NAMALWA (cell line): ENCODE measurements around the gene SNX24.

Experiments
- DNase-seq: peaks from one replicate; pipeline ENCODE4 v3.0.0-alpha.2; 2015; ENCODE audit warnings: low spot score

SNX24 gene

DNA sequence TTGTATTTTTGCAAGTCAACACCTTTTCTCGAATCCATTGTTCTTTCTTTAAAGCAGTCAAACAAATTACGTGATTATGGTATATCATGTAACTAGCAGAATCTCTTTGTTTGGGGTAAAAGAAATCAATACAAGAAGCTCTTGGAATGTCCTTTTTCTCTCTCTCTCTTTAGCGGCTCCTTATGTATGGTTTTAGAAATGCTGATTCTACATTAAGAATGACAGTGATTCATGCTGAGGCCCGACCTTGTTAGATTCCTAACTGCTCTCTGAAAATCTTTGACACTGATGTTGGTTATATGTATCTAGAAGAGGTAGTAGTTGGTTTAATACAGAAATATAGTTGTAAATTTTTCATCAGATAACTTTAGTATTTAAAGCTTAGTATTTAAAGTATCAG lies 76.4 kb downstream of the SNX24 start:
- DNase-seq, result no peak

DNA sequence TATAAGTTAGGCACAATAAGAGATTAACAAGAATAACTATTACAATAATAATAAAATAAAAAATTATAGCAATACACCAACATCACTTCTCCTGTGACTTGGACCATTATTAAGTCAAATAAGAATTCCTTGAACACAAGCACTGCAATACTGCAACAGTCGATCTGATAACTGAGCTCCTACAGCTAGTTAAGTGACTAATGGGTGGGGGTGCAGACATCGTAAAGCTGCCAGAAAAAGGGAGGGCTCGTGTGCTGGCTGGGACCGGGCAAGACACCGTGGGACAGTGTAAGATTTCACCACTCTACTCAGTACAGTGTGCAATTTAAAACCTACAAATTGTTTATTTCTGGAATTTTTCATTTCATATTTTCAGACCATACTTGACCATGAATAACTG lies 78.8 kb downstream of the SNX24 start:
- DNase-seq, result no peak

DNA sequence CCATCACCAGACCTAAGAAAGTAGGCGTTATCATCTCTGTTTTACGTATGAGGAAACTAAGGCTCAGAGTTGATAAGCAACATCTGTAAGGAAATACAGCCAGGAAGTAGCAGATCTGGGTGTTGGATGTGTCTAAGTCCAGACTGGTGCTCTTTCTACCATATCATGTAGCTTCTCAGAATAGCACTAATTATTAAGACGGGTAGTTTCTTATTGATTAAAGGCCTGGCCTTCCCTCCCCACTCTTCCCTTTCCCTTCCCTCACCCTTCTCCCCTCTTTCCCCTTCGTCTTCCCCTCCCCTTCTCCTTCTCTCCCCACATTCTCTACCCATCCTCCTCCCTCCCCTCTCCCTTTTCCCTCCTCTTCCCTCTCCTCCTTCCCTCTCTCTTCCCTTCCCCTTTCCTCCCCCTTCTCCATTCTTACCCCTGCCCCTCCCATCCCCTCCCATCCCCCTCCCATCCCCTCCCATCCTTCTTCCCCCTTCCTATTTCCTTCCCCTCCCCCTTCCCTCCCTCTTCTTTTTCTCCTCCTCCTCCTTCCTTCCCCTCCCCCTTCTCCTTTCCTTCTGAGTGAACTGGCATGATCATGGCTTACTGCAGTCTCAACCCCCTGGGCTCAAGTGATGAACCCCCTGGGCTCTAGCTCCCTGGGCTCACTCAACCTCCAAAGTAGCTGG lies 79.4 kb downstream of the SNX24 start:
- DNase-seq, result no peak

DNA sequence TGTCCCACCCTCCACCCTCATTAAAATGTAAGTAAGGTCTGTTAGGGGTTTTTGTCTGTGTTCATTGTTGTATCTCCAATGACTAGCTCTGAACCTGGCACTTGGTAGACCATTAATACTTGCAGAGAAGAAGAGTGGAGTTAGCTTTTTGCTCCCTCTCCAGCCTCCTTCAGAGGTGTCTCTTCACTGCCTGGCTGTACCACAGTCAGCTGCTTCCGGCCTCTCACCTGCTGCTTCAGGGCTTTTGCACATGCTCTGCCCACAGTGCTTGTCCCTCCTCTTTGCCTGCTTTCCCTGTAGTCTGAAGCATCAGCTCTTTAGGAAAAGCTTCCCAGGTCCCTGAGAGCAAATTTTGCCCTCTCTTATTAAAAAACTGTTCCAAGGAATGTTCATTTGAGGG lies 83.6 kb downstream of the SNX24 start:
- DNase-seq, result no peak

DNA sequence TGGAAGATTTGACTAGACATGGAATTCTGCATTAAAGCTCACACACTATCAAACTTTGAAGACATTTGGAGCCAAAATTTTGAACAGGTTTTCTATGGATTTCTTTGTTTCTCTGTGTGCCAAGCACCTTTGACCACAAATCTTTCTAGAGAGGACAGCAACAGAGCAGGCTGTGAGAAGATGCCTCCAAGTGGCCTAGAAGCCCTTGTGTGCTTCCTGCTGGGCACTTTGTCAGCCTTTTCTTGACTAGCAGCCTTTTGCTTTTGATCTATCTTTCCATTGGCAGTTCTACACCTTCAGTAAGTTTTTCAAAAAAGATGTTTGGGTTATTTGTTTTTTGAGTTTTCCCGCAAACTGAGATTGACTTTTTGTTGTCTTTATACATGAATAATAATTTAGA lies 84.6 kb downstream of the SNX24 start:
- no peak for DNase-seq

DNA sequence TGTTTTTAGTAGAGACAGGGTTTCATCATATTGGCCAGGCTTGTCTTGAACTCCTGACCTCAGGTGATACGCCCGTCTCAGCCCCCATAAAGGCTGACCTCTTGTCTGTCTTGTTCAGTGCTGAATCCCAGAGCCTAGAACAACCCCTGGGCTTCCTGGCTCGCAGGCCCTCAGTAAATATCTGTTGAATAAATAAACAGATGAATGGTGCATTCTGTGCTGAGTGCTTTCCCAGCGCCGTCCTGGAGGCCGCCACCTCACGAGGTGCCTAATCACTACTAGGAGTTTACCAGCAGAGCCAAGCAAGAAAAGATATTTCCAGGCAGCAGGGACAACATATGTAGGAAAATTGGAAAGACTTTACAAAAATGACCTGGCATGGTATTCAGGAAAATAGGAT lies 88.5 kb downstream of the SNX24 start:
- DNase-seq, result no peak

DNA sequence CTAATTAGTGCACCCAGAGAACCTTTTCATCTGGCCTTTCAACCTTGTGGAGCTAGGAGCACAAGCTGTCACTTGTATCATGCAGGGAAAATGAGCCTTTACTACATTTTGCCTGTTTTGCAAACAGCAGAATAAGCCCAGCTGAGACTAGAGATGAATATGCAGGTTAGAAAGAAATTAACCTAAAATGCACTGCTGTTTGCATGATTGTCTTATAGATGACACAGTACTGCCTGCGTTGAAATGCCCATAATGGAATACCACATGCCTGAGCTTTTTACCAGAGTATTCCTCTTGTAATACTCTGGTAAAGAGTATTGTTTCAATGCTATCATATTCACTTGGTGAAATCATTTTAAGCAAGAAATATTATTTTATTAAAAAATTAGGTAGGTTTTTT lies 90.7 kb downstream of the SNX24 start:
- DNase-seq, result no peak

DNA sequence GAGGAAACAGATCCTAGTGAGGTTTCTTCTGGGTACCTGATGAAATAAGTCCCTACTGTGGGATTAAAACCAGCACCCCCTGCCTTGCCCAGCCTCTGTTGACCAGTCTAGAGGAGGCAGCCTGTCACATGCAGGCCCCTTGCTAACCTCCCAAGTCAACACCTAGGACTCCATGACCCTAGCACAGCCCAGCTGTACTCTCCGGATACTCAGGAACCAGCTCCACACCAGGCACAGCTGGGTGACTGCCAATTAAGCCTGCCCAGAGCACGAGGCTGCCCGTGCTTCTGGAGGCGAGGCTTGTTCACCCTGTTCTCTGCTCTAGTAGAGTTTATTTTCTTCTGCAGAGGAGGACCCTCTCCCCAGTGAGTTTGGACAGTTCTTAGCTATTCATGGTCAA lies 92.5 kb downstream of the SNX24 start:
- DNase-seq, result no peak

DNA sequence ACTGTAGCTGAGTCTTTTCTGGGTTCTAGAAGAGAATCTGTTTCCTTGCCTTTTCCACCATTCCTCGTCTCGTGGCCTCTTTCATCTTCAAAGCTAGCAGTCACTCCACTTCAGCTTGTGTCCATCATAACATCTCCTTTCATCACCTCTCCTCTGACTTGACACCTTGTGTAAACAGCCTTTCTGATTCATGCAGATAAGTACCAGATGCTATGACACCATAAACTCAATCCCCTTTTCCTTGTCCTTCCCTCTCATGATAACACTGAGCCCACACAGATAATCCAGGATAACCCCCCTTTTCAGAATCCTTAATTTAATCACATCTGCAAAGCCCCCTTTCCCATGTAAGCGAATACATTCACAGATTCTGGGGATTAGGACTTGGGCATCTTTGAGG lies 95.5 kb downstream of the SNX24 start:
- no peak for DNase-seq

DNA sequence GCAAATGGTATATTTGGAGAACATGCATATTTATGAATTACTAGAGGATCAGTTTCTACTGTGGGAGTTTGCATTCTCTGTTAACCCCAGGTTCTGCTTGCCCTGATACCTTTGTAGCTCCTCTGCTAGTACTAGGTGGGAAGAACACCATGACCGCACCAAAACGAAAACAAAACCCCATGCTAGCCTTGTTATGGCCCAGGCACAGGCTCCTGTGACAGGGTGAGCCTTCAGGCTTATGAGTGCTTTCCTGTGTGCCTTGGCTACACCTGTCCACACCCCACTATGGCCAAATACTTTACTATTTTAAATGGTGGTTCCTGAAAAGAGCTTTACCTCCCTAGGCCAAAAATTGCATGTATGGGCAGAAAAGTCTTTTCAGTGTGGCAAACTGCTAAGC lies 96.3 kb downstream of the SNX24 start:
- DNase-seq, result no peak

DNA sequence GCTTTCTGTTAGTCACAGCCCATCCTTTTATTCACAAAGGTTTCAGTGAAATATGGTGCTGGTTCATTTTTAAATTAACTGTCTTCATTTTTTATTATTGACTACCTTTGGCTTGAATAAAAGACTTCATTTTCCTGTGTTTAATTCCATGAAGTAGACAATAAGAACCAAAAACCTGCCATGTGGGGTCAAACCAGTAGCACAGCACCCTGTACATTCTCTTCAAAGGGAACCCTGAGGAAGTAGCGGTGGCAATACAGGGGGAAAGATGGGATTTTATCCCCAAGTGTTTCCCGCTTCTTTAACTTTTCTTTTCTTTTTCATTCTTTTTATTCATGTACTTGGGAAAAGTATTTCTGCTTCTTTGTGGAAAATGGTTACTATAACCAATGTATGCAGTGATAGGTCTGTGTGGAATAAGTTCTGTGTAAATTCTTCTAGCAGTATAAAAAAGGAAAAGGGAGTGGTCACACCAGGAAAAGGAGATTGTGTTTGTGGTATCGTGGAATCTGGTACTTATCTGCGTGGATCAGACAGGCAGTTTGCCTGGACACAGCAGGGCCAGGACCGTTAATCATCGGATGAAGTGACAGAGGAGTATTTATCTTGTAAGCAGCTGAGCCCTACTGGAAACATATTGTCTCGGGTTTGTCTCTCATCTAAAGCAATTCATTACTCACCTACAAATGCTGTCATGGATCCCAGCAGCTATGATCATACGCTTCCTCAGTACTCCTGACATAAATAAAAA lies 96.9 kb downstream of the SNX24 start:
- DNase-seq, result no peak

DNA sequence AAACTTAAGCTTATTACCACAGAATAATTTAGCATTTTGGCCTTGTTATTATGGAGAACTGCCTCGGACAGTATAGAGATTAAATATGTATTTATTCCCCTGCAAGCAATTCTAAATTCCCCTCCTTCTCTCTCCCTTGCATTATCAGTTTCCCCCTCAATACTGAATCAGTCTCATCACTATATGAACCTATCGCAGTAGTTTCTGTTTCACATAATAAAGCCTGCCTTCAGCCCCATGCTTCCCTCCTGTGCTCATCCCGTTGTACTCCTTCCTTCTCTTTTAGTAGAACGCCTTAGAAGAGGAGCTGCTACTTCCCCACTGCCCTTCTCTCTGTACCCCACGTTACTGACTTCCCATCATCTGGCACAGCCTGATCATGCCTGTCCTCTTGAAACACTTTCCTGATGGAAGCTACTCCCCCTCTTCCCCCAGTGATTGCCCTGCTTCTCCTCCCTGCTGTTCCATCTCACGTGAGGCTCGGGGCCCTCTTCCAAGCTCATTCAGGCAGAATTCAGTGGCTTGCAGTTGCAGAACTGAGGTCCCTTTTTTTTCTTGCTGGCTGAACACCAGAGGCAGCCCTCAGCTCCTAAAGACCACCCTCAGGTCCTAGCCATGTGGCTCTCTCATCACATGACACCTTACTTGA lies 97.8 kb downstream of the SNX24 start:
- DNase-seq, result no peak

DNA sequence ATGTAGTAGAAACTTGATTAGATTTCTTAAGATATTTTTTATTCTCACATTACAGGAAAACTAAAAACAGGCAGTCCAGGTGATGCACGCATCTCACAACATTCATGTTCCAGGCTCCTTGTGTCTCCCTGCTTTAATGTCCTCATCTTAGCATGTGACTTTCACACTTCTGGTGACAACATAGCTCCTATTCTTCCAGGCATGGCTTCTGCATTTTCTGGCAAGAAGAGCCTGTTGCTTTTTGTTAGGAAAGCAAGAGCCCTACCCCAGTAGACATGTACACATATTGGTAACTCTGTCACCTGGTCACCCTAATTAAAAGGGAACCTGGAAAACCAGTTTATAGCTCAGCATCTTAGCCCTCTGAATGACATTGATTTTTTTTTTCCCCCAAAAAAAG lies 98.6 kb downstream of the SNX24 start:
- DNase-seq, result no peak

DNA sequence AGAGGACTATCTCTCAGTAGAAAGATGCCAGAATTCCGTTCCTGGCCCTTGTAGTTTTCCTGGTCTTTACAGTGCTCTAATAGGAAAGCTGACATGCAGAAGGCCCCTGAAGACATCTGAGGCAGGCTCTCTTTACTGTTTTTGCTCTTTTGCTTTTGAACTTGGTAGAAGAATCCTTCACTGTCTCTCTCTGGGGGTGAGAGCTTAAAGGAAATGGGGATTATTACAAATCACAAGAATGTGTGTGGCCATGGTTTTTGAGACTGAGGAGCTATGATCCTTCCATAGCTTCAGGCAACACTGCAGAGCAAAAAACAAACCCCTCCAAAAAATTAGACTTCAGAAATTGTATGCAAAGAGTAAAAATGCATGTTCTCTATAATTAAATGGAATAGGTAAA lies 102.0 kb downstream of the SNX24 start:
- no peak for DNase-seq

DNA sequence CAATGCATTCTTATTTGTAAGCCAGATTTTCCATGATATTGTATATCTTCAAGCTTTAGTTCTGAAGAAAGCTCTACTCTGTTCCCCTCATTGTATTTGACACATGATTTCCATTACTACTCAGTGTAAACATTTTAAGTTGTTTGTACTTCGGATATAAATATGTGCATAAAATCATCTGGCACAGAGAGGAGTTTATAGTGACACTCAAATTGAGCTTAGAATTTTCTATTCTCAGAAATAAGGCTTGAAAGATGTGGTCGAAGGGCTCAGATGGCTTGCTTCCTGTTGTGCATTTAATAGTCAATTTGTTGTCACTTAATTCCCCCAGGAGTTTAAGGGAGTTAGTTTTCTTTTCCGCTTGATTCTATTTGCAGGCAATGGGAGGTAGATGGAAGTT lies 102.4 kb downstream of the SNX24 start:
- DNase-seq, result no peak

DNA sequence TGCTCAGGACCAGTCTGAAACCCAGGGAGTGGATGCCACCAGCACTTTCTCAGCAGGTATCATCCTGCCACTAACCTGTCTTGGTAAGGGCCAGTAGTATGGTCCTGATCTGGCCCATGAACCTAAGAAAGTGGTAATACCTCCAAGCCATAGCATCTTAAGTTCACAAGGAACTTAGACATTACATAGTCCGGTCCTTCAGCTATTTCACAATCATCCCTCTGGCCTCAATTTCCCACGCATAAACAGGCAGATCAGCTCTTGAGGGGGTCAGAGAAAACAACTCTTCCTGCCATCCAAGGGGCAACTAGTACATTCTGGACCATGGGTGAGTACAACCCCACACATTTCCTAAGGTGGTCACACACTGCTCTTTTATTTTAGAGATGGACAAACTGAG lies 102.9 kb downstream of the SNX24 start:
- DNase-seq, result no peak

DNA sequence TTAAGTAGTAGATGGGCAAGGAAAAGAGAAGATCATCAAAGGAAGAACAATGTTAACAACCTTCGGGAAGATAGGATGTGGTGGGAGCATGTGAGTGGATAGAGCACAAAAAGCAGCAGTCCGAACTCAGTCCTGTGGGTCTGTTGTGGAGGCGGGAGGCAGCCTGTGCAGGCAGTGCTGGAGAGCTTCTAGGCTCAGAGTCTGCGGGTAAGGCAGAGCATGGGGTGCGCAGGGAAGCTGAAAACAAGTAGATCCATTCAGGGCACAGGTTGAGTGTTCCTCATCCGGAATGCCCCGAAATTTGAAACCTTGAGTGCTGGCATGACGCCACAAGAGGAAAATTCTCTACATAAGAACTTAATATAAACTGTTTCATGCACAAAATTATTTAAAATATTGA lies 106.2 kb downstream of the SNX24 start:
- DNase-seq, result no peak

DNA sequence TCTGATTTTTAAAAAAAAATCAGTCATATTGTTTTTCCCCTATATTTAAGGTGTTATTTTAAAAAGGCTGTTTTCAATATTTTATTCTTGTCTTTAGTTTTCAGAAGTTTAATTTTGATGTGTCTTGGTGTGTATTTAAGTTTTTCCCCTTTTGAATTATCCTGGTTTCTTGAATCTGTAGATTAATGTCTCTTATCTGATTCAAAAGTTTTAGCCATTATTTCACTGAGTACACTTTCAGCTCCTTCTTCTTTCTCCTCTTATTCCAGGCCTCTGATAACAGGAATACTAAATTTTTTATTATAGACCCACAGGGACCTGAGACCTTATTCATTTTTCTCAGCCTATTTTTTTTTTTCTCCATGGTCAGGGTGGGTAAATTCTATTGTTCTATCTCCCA lies 109.3 kb downstream of the SNX24 start:
- no peak for DNase-seq

DNA sequence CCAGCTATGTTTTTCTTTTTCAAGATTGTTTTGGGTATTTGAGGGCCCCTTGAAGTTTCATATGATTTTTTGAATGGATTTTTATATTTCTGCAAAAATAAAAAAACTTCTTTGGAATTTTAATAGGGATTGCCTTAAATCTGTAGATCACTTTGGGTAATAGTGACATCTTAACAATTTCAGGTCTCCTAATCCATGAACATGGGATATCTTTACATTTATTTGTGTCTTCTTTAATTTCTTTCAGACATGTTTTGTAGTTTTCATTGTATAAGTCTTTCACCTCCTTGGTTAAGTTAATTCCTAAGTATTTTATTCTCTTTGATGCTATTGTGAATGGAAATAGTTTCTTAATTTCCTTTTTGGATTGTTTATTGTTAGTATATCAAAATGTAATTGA lies 112.0 kb downstream of the SNX24 start:
- no peak for DNase-seq

DNA sequence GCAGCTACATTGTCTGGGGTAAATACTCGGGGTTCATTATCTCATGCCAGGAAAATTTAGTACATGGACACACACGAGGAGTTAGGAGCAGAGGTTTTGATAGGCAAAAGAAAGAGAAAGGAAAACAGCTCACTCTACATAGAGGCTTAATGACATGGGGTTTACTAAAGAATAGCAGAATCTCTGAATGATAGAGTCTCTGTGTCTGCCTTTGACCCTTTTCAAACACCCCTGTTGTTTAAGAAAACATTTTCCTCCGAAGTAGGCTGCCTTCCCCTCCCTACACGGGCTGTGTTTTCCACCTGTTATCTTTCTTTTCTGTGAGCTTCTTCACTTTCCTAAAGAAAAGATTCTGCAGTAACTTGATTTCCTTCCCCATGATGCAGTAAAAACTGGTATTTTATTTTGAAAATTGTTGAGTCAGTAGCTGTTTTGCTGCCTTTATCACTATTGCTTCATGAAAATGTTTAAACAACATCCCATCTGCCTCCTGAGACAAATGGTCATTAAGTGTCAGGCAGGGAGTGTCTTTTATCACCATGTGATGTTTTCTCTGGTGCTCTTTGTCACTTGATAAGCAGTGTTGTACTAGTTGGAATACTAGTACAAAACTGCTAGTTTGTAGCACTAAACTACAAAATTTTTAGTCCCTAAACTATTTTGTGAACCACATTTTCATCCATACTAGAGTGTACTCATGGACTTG lies 114.5 kb downstream of the SNX24 start:
- DNase-seq, result no peak

DNA sequence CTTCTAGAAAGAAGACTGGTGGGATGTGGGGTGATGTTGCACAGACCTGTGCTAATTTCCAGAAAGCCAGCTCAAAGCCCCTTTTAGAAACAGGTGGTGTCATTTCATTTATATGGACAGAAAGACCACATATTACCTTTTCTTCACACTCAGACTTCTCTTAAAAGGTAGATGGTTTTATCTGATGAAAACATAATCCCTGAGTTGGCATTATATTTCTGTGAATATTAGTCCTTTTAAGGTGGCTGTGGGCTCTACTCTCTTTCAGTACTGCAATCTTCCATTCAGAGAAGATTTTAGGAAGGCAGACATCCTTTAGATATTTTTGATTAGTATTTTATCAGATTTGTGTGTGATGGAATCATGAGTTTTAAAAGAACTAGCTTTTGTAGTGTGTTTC lies 117.9 kb downstream of the SNX24 start:
- DNase-seq, result no peak

DNA sequence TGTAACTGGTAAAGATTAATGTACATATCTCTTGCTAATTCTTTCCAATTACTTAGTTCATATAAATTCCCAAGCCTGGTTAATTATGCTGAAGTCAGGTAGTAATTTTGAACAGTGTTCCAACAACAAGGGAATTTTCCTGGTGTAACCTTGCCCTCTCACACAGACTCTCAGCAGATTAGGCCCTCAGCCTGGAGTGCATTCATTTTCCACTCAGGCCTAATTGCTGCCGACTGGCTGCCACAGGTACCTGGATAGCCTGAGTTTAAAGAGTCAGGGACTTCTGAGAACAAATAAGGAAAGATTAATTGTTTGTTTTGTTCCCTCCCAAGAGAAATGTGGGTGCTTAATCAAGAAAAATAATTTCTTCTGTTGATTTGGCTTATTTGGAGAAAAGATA lies 119.7 kb downstream of the SNX24 start:
- DNase-seq, result no peak

DNA sequence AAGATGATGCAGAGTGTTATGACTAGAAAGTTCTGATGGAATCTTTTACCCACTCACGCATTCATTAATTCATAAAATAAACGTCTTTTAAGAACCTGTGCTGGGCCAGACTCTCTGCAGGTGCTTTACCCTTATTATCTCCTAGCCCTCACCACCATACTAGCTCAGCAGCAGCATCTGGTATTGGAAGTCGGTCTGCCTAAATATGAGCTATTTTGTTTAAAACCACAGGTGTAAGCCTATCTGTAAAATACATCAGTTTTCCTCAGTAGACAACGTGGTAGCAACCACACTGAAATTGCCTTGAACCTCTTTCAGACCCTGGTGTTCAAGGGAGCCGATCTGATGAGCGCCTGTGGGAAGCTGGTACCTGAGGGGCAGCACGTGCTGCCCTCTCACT lies 121.7 kb downstream of the SNX24 start:
- DNase-seq, result no peak
